ENCODE results near the gene MIPOL1. TPM values are rescaled to one million over a fixed set of nuclear protein-coding genes. Genes with fewer than 3 reads are reported as not detected.

Gene MIPOL1
- total RNA-seq, 3 donors from 2014 or later: 12.2 to 48.8 (median 36.1) TPM

DNA sequence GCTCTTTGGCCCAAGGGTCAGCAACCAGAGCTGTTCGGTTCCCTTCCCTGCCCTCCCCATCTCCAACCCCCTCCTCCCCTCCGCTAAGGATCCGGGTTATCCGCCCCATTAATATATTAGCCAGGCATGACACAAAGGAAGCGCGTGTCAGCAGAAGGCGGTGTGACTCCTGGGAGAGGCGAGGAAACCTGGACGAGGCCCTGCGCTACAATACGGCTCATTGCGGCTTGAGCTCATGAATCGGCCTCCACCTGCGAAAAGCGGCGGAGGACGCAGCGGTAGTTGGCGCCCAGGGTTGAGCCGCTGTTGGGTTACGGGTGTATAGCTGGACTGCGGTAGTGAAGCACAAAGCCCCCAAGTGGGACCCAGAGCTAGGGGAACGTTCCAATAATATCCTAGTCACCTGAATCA lies 387.4 kb downstream of the MIPOL1 start:
- Histone ChIP-seq H3K9me3 (no peaks in the 10 kb centered on the region), H3K27me3 (peaks cover 4 to 73% of the 10 kb centered on the region in 2 donors), H3K4me1 (peaks cover 0 to 8% of the 10 kb centered on the region in 2 donors), H3K36me3 (no peaks in the 10 kb centered on the region), H3K4me3 (peak overlapping the region in 2 of 3 donors; percentile 35 to 61), H3K27ac (peak overlapping the region; percentile 69 to 90)
- TF ChIP-seq POLR2AphosphoS5 (IDR thresholded peaks at IDR 0.05) (no peak), POLR2A (IDR thresholded peaks at IDR 0.05) (no peak)
- TF ChIP-seq, protein P1, sequence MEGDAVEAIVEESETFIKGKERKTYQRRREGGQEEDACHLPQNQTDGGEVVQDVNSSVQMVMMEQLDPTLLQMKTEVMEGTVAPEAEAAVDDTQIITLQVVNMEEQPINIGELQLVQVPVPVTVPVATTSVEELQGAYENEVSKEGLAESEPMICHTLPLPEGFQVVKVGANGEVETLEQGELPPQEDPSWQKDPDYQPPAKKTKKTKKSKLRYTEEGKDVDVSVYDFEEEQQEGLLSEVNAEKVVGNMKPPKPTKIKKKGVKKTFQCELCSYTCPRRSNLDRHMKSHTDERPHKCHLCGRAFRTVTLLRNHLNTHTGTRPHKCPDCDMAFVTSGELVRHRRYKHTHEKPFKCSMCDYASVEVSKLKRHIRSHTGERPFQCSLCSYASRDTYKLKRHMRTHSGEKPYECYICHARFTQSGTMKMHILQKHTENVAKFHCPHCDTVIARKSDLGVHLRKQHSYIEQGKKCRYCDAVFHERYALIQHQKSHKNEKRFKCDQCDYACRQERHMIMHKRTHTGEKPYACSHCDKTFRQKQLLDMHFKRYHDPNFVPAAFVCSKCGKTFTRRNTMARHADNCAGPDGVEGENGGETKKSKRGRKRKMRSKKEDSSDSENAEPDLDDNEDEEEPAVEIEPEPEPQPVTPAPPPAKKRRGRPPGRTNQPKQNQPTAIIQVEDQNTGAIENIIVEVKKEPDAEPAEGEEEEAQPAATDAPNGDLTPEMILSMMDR (IDR thresholded peaks at IDR 0.05): no peak
- intact Hi-C loops (cut with DNase I; ENCODE audit: low total_unique reads): no loop called here
- peak; percentile 23 to 76 for DNase-seq (ENCODE audit: low spot score in 2 of 2)

- no peak for TF ChIP-seq POLR2A (IDR thresholded peaks at IDR 0.05)
- TF ChIP-seq, protein P1 (IDR thresholded peaks at IDR 0.05): no peak
- no peak for TF ChIP-seq POLR2AphosphoS5 (IDR thresholded peaks at IDR 0.05)
- DNase-seq (ENCODE audit: low spot score in 2 of 2): no peak
- no peak overlapping the region for H3K4me3 ChIP-seq
- H3K36me3 ChIP-seq: no peaks in the 10 kb centered on the region
- peaks cover 0 to 8% of the 10 kb centered on the region in 2 donors for H3K4me1 ChIP-seq
- intact Hi-C loops (cut with DNase I; ENCODE audit: low total_unique reads): no loop called here
- H3K9me3 ChIP-seq: no peaks in the 10 kb centered on the region
- H3K27me3 ChIP-seq: peaks cover 4 to 84% of the 10 kb centered on the region in 2 donors
- peak overlapping the region; percentile 69 to 90 for H3K27ac ChIP-seq
These were observed 388.4 kb downstream of the MIPOL1 start for GRCh38 chr14:37585971-37586796.

DNA sequence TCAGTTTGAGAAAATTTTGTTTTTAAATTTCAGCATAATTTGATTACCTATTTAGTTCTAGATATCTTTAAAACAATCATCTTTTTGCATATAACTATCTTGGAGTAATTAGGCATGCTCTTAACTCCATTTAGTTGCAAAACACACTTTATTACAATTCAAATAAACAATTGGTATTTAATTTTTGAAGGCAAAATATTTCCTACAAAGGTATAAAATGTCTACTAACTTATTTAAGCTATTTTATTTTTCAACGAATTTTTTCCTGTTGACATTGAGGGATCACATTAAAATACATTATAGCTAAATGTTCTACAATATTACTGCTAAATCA lies 389.0 kb downstream of the MIPOL1 start:
- peak overlapping the region; percentile 75 to 84 for H3K27ac ChIP-seq
- intact Hi-C loops (cut with DNase I; ENCODE audit: low total_unique reads): no loop called here
- H3K27me3 ChIP-seq: peaks cover 6 to 90% of the 10 kb centered on the region in 2 donors
- peaks cover 0 to 8% of the 10 kb centered on the region in 2 donors for H3K4me1 ChIP-seq
- H3K9me3 ChIP-seq: no peaks in the 10 kb centered on the region
- DNase-seq (ENCODE audit: low spot score in 2 of 2): no peak
- H3K36me3 ChIP-seq: no peaks in the 10 kb centered on the region
- TF ChIP-seq POLR2AphosphoS5 (IDR thresholded peaks at IDR 0.05) (no peak), POLR2A (IDR thresholded peaks at IDR 0.05) (no peak)
- TF ChIP-seq, protein P1 (IDR thresholded peaks at IDR 0.05): no peak
- no peak overlapping the region for H3K4me3 ChIP-seq

GRCh38 chr14:37587131-37587803 lies 389.5 kb downstream of the MIPOL1 start:
- no peaks in the 10 kb centered on the region for H3K9me3 ChIP-seq
- peaks cover 9 to 94% of the 10 kb centered on the region in 2 donors for H3K27me3 ChIP-seq
- TF ChIP-seq, protein P1 (IDR thresholded peaks at IDR 0.05): no peak
- TF ChIP-seq POLR2AphosphoS5 (IDR thresholded peaks at IDR 0.05) (no peak), POLR2A (IDR thresholded peaks at IDR 0.05) (no peak)
- peaks cover 0 to 8% of the 10 kb centered on the region in 2 donors for H3K4me1 ChIP-seq
- no peak for DNase-seq (ENCODE audit: low spot score in 2 of 2)
- no peaks in the 10 kb centered on the region for H3K36me3 ChIP-seq
- peak overlapping the region; percentile 75 to 84 for H3K27ac ChIP-seq
- H3K4me3 ChIP-seq: peak overlapping the region in 2 of 3 donors; percentile 27 to 80
- intact Hi-C loops (cut with DNase I; ENCODE audit: low total_unique reads): no loop called here

All from breast epithelium (tissue), 4 donors.